Fibroblast of peridontal ligament (primary cell): Measurements from ENCODE around the gene CDK5R1.
"Not testable (repeated sequence)": the region's sequence is repeated elsewhere in the genome, so short reads cannot be mapped to it uniquely, and the experiment has no call there.

ENCODE experiments used
- DNase-seq: peaks from one replicate; pipeline ENCODE4 v3.0.0-alpha.2; 2010; ENCODE audit errors: extremely low read depth

Gene CDK5R1

DNA sequence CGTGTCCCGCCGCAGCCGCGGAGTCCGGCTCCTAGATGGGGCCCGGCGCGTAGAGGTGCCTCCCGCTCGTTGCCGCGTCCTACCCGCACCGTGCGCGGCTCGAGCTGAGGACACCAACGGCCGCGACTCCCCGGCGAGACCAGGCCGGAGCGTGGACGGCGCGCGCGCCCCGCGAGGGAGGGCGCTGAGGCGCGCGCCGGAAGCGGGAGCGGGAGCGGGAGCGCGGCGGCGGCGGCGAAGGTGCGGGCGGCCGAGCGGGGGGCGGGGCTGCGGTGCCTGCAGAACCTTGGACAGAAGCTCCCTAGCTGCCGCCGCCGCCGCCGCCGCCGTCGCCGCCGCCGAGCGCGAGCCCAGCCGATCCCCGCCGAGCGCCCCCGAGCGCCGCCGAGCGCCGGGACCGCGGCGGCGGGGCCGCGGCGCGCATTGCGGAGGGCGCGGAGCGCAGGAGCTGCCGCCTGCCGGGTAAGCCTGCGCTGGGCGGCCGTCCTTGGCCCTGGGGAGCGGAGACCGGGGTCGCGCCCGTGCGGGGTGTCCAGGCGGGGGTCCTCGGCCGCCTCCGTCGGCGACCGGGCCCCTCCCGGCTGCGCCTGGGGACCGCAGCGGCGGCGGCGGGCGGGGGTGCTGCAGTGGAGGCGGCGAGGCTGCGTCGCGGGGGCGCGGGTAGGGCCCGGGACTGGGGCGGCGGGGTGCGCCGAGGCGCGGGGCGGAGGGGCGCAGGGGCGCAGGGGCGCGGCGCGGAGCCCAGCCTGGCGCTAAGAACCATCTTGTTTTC is at the start of gene CDK5R1:
Gene CDK5R1 (plus strand): TSS at position 293 of the 772 bp plus-strand sequence. CDS start 628 bp downstream, outside the sequence.
- peak; percentile 13 for DNase-seq

DNA sequence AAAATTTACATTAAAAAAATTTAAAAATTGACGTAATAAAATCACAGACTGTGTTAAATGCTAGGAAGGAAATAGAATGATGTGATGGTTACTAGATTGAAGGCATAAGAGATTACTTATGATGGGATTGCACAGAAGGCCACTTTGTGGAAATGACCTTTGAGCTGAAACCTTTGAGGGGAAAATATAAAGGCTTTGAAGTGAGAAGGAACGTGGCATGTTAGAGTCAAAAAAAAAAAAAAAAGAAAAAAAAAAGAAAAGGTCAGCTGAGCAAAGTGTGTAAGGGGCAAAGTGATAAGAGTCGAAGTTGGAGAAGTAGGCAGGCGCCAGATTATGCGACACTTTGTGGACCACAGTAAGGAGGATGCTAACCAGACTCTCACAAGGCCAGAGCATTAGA is 46.1 kb upstream of the CDK5R1 start:
- no peak for DNase-seq

DNA sequence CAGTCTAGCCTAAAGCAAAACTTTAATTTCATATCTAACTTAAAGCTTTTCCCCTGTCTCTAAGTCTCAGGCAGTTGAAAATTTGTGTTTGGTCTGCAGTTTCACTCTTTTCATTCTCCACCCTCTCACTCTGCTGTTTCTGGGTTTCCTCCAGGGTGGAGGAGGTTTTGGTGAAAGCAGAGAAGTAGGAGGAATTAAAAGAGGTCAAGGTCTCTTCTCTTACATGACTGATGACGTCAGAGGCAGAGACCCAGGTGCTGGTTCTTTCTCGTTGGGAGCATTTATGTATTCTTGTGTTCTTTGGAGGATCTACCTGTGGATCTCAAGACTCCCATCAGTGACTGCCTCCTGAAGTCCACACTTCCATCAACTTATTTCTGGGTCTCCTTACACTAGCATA is 44.9 kb upstream of the CDK5R1 start:
- no peak for DNase-seq

DNA sequence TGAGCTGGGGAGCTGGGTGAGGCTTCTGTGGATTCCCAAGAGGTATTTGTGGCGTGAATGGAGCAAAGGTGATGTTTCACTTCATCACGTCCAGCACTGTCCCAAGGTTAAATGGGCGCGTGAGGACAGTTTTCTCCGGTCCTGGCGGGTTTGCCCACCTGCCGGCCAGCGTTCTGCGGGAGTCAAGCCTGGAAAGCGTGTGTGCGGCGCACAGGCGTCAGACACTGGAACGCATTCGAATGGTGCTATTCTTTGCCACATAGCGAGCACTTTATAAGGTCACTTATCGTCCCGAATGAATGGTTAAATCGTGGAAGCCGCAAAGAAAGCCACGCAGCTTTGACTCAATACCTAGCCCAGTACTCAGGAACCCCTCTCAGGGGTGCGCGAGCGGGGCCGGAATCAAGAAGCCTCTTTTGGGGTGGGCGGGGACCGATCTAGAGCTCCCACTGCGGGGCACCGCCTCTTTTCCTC is 42.9 kb upstream of the CDK5R1 start:
- no peak for DNase-seq

DNA sequence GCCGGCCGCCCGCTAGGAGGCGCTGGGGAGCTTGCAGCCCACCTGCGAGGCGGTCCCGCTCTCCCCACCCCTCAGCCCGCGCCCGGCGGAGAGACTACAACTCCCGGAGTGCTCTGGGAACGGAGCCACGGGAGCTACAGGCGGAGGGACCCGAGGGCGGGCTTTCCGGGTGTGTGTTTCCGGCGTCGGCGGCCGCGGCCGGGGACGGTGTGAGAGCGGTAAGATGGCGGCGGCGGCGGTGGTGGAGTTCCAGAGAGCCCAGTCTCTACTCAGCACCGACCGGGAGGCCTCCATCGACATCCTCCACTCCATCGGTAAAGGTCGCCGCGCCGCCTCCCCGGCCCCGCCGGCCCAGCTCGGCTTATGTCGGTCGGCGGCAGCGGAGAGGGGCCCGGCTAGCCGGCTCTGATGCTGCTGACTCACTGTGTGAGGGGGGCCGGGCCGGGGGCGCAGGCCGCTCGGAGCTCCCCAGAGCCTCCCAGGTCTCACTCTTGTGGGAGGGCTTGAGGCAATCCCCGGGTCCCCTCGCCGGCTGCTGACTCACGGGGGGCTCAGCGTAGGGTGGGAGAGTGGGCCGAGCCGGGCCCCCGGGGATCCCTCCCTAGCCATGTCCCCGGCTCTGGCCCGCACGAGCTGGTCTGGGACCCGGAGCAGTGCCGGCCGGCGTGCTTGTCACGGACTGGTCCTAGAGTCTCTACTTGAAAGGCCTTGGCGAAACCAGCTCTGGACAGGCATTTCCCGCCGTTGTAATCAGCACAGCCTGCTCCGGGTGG is 42.3 kb upstream of the CDK5R1 start, which contains the start of gene PSMD11:
Gene PSMD11 (plus strand): TSS at position 210 of the 773 bp plus-strand sequence. CDS start 14 bp downstream, at position 224.
- DNase-seq = peak; percentile 91

DNA sequence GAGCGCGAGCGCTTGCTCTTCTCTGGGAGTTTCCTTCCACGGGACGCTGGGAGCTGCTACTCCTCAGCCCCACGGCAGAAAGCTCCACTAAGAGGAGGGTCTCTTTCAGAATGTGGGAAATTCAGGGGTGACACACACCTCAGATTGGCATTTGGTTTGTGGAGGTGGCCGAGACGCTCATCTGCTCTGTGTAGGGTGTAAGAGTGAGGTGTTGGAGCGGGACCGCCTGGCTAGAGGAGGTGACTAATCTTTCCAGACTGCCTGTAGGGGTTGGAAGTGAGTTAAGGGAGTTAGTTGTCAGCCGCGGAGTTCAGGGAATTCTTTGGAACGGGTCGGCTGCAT is 41.7 kb upstream of the CDK5R1 start:
- peak; percentile 50 for DNase-seq

DNA sequence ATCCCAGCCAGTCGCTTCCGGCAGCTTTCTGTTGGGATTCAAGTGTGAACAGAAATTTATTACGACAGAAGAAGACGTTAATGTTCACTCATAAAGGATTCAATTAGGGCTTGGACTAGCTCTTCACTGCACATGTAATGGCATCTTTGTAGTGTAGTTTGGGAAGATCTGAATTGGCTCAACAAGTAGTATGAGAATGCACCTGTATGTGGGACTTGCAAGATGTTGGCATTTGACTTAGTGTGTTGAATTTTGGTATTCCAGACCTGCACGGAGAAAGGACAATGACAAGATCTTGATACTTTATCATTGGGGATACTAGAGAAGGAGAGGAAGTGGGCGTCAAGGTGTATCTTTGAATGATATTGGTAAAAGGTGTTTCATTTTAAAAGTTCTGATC is 41.3 kb upstream of the CDK5R1 start:
- DNase-seq = no peak

DNA sequence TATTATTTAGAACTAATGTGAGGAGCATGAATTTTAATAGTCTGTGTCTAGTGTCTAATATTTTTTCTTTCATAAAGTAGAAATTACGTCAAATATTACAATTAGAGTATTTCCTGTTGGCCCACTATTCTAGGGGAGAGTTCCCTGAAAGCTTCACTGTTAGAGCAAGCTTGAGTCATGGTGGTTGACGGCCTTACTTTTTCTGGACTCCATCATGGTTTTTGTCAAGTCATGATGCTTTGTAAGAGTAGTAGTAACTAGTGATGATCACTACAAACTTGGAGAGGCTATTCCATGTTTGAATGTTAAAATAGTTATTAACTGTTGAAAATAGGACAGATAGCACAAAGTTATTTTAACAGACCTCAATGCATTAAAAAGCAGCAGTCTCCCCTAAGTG is 40.8 kb upstream of the CDK5R1 start:
- DNase-seq = peak; percentile 44

DNA sequence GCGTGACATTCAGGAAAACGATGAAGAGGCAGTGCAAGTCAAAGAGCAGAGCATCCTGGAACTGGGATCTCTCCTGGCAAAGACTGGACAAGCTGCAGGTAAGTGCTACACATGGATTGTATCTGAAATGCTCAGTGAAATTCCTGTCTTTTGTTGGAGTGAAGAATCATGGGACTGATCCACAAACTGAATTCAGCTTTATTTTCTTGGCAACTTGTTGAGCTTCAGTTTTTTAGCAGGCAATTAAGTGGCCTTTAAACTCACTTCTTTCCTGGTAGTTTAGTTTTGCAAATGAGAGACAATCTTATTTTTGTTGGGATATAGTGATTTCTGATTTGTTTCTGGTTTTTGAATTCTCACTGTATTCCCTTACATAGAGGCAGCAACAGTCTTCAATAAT is 39.8 kb upstream of the CDK5R1 start:
- no peak for DNase-seq

DNA sequence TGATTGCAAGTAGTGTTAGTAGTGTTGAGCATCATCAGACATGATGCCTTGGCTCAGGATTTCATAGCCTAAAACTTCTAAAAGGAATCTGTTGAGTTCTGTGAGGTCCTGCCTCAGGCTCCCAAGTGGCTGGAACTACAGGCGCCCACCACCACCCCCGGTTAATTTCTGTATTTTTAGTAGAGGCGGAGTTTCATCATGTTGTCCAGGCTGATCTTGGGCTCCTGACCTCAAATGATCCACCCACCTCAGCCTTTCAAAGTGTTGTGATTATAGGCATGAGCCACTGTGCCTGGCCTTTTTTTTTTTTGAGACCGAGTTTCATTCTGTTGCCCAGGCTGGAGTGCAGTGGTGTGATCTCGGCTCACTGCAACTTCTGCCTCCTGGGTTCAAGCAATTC is 36.8 kb upstream of the CDK5R1 start:
- DNase-seq = no peak

DNA sequence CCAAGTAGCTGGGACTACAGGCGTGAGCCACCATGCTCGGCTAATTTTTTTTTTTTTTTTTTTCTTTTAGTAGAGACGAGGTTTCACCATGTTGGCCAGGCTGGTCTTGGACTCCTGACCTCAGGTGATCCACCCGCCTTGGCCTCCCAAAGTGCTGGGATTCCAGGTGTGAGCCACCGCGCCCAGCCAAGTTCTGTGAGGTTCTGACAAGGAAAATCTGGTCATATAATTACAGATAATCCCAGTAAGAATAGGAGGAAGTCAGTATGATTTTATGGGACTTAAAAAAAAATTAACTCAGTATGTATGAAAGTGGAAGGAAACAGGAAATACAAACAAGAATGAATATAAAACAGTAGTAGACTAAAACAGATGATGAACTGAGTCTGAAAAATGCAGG is 36.4 kb upstream of the CDK5R1 start:
- DNase-seq = not testable (repeated sequence)

DNA sequence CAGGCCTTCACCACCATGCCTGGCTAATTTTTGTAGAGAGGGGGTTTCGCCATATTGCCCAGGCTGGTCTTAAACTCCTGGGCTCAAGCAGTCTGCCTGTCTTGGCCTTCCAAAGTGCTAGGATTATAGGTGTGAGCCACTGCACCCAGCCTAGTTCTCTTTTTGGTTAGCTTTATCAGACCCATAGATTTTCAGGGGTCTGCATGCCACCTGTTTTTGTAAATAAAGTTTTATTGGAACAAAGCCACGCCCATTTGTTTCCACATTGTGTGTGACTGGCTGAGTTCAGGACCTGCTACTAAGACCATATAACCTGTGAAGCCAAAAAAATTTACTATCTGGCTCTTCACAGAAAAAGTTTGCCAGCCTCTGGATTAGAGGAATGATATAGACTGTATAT is 34.9 kb upstream of the CDK5R1 start:
- DNase-seq = no peak

DNA sequence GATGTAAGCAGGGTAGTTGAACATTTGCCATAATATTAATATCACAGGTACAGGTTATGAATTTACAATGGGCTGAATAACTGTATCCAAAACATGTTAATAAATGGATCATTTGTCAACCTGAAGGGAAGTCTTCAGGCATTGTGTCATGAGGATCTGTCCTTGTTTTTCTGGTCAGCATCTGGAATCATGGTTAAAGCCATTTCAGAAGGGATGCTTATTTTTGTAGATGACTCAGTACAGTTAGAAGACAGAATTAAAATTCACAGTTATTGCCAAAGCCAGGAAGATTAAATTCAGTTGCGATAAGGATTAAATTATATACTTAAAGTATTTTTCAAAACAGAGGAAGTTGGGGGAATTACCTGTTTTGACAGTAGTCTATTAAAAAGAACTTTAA is 34.5 kb upstream of the CDK5R1 start:
- peak; percentile 42 for DNase-seq

DNA sequence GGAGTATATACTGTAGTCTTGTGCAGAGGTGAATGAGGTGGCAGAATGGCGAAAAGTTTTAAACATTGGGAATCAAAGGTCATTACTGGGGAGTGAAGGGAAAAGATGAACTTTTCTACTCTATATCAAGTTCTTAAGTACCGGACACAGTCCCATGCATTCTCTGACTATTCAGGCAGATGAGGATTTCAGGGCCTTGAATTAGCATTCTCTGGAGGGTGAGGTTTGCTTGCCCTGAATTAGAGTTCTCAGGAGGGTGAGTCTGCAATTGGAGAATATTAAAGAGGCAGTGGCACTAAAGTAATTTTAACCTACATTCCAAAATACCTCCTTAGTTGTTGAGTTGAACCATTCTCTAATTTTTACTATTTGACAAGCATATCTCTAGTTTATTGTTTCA is 33.4 kb upstream of the CDK5R1 start:
- no peak for DNase-seq

DNA sequence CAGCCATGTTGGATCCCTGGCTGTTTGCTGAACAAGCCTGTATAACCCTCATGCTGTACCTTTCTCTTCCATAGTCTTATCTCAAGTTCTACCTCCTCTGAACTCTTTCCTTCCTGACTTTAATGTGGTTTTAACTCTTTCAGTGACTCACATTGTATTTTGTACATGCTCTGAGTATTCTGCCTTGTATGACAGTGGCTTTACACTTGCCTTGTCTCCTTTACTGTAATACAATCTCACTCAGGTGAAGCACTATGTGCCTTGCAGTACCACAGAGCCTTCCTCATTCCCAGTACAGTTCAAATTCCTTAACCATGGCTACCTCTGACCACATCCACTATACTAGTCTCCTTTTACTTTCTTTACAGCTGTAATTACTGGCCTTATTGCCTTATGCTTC is 28.4 kb upstream of the CDK5R1 start:
- DNase-seq = no peak

DNA sequence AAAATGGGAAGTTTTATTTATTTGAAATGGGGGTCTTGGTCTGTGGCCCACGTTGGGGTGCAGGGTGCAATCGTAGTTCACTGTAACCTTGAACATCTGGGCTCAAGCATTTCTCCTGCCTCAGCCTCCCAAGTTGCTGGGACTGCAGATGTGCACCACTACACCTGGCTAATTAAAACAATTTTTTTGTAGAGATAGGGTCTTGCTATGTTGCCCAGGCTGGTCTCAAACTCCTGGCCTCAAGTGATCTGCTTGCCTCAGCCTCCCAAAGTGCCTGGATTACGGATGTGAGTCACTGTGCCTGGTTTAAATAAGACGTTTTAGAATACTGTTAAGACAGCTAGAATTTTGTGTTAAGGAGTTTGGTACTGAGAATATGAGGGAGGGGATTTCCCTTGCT is 26.7 kb upstream of the CDK5R1 start:
- DNase-seq = no peak

DNA sequence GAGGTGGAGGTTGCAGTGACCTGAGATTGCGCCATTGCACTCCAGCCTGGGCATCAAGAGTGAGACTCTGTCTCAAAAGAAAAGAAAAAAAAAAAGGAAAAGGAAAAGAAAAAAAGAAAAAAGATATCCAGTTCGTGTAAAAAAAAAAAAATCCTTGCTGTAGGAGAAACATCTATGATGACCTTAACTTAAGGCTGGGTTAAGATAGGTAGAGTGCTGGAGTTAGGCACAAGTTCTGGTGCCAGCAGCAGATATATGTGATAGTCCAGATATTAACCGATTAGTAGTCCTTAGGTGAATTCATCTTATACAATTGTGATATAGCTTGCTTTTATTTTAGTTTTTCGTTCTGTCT is 25.3 kb upstream of the CDK5R1 start:
- no peak for DNase-seq

DNA sequence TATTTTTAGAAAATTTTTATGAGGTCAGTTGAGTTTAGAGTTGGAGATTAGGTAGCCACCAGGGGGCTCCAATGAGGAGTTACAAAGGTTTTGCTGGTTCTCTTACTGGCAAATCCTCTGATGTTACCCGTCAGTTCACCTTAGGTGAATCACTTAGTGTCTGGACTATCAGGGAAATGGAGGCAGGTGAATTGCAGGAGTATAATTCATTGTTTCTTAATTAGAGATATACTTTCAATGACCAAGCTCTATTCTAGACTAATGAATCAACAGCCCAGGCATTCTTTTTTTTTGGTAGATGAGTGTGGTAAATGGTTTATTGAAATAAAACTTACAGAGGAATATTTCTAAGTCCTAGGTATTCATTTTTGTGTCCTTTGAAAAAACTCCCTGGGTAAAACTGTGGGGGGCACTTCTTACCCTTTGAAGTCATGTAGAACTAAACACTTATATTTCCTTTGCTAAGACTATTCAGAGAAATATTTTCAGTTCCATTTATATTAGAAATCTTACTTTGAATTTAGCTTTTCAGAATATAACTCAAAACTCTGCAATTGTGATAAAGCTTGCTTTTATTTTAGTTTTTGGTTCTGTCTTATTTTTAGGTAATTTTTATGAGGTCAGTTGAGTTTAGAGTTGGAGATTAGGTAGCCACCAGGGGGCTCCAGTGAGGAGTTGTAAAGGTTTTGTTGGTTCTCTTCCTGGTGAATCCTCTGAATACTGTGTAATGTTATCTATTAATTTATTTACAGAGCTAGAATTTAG is 24.8 kb upstream of the CDK5R1 start:
- DNase-seq = peak; percentile 59

DNA sequence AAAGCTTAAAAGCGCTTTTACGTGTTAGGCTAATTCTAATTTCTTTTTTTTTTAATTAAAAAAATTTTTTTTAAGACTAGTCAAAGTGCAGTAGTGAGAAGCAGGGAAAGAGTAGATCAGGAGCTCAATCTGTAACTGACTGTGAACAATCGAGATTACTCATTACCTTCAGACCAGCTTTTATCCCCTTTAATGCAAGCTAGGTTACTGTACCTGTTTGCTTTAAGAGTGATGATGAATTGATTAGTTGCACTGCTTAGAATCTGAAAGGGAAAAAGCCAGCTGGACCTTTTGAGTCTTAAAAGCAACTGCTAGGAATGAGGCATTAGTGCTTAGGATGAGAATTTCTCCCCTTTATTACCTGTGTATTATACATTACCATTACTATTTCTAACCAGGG is 23.5 kb upstream of the CDK5R1 start:
- DNase-seq = no peak

DNA sequence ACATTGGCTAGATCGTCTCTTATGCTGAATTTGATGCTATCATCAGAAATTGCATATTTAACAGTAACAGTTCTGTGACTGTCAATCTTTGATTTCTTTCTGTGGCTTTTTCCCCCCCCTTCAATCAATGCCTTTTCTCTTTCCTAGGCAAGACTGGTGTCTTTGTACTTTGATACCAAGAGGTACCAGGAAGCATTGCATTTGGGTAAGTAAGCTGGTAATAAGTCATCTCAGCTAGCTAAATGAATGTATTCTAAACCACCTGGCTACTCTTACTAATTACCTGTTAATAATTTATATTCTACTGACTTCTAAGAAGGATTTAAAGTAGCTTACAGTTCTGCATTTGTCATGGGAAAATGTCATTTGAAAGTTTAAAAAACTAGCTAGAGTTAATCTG is 22.4 kb upstream of the CDK5R1 start:
- DNase-seq = no peak

DNA sequence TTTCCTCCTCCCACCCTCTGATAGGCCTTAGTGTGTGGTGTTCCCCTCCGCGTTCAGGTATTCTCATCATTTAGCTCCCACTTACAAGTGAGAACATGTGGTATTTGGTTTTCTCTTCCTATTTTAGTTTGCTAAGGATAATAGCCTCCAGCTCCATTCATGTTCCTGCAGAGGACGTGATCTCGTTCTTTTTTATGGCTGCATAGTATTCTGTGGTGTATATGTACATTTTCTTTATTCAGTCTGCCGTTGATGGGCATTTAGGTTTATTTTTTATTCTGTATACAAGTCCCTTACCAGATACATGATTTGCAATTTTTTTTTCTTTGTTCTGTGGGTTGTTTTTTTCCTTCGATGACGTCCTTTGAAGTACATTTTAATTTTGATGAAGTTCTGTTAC is 18.8 kb upstream of the CDK5R1 start:
- DNase-seq = no peak

DNA sequence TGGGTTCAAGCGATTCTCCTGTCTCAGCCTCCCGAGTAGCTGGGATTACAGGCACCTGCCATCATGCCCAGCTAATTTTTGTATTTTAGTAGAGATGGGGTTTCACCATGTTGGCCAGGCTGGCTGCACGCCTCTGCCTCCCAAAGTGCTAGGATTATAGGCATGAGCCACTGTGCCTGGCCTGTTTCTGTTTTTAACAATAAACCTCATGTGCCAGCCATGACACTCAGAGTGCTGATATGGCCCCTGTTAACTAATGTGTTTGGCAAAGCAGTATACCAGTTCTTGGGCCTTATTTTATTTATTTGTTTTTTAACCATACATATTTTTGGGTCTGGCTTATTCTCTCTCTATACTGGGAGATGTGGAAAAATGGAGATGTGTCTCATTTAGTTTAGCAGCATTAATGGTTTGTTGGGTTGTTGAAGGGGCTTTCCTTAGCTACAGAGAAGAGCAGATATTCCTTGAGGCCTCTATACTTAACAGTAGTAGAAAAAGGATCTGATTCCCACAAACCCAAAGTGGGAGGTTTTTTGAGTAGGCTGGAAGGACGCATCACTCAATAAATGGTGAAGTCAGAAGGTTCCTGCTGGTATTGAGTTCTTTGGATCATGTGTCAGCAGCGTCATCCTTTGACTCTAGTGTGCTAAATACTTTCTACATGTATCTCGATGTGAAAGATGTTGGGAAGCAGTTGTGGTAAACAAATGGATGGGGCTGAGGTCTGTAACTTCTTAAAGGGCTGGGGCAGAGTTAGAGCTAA is 16.2 kb upstream of the CDK5R1 start:
- DNase-seq = no peak
